GM12801 (cell line): ENCODE results near the gene SERPINI1.

Source experiments
- CTCF ChIP-seq: IDR thresholded peaks from one replicate; pipeline ENCODE4 v1.5.1; 2011; ENCODE audit warnings: control low read depth; ENCODE audit not compliant: insufficient read length; ENCODE audit errors: extremely low read depth

Gene SERPINI1

GRCh38 chr3:167723872-167724271 is 11.6 kb upstream of the SERPINI1 start:
- no peak for TF ChIP-seq CTCF

GRCh38 chr3:167728176-167728575 is 7.3 kb upstream of the SERPINI1 start:
- TF ChIP-seq CTCF = no peak

- TF ChIP-seq CTCF = no peak
Observed at GRCh38 chr3:167728632-167729323, 6.7 kb upstream of the SERPINI1 start.

GRCh38 chr3:167729591-167729990 is 5.9 kb upstream of the SERPINI1 start:
- no peak for TF ChIP-seq CTCF

- TF ChIP-seq CTCF = no peak
Observed at GRCh38 chr3:167731393-167731792, 4.1 kb upstream of the SERPINI1 start.

- no peak for TF ChIP-seq CTCF
Observed at GRCh38 chr3:167732313-167733065, 3.0 kb upstream of the SERPINI1 start.

- TF ChIP-seq CTCF = no peak
Observed at GRCh38 chr3:167733961-167734497, 1.5 kb upstream of the SERPINI1 start.
